Esophagus muscularis mucosa (tissue), 4 donors: Measurements from ENCODE around the gene IGHMBP2.

Experiments
- EP300 ChIP-seq: sonication (generic); formaldehyde crosslinking; IDR thresholded peaks from one replicate; pipeline ENCODE4 v1.6.1; 2017; ENCODE audit warnings: antibody characterized with exemption
- POLR2A ChIP-seq: fragments of 450-650 bp; IDR thresholded peaks from one replicate; pipeline ENCODE4 v1.6.1; 2017; ENCODE audit warnings: antibody characterized with exemption, moderate library complexity, mild to moderate bottlenecking, low read depth
- POLR2AphosphoS5 ChIP-seq, 2 donors: sonication (generic); formaldehyde crosslinking; IDR thresholded peaks; one replicate each; pipeline ENCODE4 v1.6.1; 2017; ENCODE audit warnings: antibody characterized with exemption in 2 of 2
- TF ChIP-seq, protein P1 (sequence below), 3 experiments: fragments of 200-600 bp in 2 of 3; fragments of 450-650 bp in 1 of 3; sonication (generic) in 2 of 3; IDR thresholded peaks; one replicate each; pipeline ENCODE4 v1.5.1; 2017 to 2019; ENCODE audit warnings: antibody characterized with exemption in 3 of 3, mild to moderate bottlenecking in 2 of 3, moderate library complexity in 1 of 3

GRCh38 chr11:68956547-68957254 lies 53.0 kb downstream of the IGHMBP2 start:
- TF ChIP-seq, protein P1, sequence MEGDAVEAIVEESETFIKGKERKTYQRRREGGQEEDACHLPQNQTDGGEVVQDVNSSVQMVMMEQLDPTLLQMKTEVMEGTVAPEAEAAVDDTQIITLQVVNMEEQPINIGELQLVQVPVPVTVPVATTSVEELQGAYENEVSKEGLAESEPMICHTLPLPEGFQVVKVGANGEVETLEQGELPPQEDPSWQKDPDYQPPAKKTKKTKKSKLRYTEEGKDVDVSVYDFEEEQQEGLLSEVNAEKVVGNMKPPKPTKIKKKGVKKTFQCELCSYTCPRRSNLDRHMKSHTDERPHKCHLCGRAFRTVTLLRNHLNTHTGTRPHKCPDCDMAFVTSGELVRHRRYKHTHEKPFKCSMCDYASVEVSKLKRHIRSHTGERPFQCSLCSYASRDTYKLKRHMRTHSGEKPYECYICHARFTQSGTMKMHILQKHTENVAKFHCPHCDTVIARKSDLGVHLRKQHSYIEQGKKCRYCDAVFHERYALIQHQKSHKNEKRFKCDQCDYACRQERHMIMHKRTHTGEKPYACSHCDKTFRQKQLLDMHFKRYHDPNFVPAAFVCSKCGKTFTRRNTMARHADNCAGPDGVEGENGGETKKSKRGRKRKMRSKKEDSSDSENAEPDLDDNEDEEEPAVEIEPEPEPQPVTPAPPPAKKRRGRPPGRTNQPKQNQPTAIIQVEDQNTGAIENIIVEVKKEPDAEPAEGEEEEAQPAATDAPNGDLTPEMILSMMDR (IDR thresholded peaks at IDR 0.05): no peak
- TF ChIP-seq POLR2AphosphoS5 (IDR thresholded peaks at IDR 0.05) (peak; percentile 23 to 24), EP300 (no peak), POLR2A (no peak)
